GM18873 (cell line): ENCODE data around the gene GDF7.
"Not testable (repeated sequence)": the region's sequence is repeated elsewhere in the genome, so short reads cannot be mapped to it uniquely, and the experiment has no call there.

Experiments
- ATAC-seq: cut with Tn5 transposase; IDR thresholded peaks from one replicate; pipeline ENCODE4 v1.9.1; 2021; ENCODE audit warnings: mild to moderate bottlenecking, moderate library complexity, moderate number of reproducible peaks; ENCODE audit not compliant: unreplicated experiment, low FRiP score

Gene GDF7

DNA sequence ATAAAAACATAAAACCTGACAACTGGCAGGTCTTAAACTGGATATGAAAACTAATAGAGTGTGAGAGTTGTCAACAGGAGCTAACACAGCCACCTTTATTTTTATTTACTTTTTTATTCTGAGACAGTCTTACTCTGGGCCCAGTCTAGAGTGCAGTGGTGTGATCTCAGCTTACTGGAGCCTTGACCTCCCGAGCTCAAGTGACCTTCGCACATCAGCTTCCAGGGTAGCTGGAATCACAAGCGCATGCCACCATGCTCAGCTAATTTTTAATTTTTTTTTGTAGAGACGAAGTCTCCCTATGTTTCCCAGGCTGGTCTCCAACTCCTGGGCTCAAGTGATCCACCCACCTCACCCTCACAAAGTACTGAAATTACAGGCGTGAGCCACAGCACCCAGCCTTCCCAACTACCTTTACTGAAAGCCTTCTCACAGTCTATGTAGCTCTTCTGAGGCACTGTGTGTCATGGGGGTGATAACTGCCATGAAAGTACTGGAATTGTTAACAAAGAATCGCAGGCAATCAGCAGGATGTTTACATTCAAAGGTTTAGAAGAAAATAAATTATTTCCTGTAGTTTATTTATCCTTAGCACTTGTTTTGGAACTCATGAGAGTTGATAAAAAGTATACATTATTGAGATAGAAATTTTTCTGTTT, 24.3 kb downstream of the GDF7 start:
- ATAC-seq = no peak

GRCh38 chr2:20692081-20692480, 25.1 kb downstream of the GDF7 start:
- ATAC-seq = no peak

GRCh38 chr2:20693317-20693716, 26.4 kb downstream of the GDF7 start:
- no peak for ATAC-seq

GRCh38 chr2:20696366-20696765, 29.4 kb downstream of the GDF7 start:
- ATAC-seq = no peak

GRCh38 chr2:20697322-20697934, 30.5 kb downstream of the GDF7 start:
- ATAC-seq = no peak

DNA sequence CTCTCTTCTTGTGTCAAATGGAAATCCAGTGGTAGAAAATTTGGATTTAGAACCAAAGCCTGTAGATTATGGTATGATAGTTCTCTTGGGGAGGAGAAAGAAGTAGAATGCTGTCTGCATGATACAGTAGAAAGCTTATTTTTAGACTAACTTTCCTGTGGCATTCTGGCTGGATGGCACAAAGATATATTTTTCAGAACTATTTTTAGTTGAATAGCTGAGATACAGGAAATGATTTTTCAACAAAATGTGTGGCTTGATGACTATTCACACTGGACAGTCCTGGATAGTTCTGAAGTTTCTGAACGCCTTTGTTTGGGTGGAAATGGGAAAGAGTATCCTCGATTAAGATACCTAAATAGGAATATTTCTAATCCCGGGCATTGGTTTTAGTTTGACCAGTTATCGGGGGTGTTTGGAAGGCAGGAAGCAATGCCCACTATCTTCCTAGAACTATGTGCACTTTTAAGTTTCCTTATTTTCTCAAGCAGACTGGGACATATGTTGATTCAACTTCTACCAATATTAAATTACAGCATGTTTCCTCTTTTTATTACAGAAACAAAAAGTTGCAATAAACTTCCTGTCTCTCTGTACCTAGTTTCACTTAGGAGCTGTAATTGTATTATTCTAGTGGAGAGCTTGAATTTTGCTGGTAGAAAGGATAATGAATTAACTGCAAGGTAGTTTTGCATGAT, 32.1 kb downstream of the GDF7 start:
- ATAC-seq = no peak

GRCh38 chr2:20702563-20702962, 35.6 kb downstream of the GDF7 start:
- ATAC-seq = no peak

DNA sequence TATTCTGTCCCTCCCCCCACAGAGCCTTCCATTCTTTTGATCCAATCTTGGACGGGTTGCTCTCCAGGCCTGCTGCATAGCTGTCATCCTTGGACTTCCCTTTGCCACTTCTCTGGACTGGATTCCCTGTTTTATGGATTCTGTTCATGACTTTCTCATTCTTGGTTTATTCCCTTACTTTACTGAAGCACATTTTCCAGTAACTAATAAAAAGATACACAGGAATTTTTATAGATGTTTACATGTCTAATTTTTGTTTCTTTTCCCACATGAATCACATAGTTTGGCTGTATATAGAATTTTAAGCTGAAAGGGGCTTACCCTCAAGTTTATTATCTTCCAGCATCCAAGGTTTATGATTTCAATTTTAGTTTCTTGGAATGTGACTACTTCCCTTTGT, 37.9 kb downstream of the GDF7 start:
- no peak for ATAC-seq

DNA sequence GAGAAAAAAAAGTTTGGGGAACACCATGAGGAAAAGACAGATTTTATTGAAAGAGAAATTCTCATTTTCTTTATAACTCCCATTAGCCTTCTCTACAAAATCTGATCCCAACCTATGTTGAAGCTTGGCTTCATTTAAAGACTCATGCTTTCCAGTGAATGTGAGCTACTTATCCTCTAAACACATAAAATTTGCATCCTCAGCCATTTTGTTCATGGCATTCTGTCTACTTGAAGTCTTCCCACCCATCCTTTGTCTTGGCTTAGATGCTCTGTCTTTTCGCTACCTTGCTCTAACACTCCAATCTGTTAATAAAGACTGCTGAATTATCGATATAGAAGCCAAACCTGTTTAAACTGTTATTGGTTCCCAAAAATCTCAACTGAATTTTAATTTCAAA, 39.3 kb downstream of the GDF7 start:
- no peak for ATAC-seq

DNA sequence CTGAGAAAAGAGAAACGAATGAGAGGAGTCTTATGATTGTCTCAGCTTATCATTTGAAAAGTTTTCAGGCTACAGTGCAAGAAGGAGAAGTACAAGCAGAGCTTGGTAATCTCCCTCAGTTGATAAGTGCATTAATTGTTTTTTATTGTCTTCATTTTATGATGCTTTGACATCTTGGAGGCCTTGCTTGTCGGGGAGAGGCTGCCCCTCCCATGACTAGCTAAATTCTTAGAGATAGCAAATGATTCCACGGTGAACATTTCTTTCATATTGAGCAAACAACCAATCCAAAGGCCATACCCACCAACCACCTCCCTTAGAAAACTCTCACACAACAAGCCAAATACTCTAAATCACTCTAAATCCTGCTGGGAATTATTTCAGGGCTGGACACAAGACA, 39.8 kb downstream of the GDF7 start:
- no peak for ATAC-seq

- ATAC-seq = no peak
Measured at GRCh38 chr2:20707601-20708000, 40.7 kb downstream of the GDF7 start.

GRCh38 chr2:20711641-20712040, 44.7 kb downstream of the GDF7 start:
- ATAC-seq = not testable (repeated sequence)

DNA sequence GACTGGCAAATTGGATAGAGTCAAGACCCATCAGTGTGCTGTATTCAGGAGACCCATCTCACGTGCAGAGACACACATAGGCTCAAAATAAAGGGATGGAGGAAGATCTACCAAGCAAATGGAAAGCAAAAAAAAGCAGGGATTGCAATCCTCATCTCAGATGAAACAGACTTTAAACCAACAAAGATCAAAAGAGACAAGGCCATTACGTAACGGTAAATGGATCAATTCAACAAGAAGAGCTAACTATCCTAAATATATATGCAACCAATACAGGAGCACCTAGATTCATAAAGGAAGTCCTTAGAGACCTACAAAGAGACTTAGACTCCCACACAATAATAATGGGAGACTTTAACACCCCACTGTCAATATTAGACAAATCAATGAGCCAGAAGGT, 46.6 kb downstream of the GDF7 start:
- not testable (repeated sequence) for ATAC-seq

- ATAC-seq = not testable (repeated sequence)
Measured at GRCh38 chr2:20714412-20714811, 47.5 kb downstream of the GDF7 start.

GRCh38 chr2:20716164-20716563, 49.2 kb downstream of the GDF7 start:
- ATAC-seq = not testable (repeated sequence)

GRCh38 chr2:20717641-20718040, 50.7 kb downstream of the GDF7 start:
- no peak for ATAC-seq

DNA sequence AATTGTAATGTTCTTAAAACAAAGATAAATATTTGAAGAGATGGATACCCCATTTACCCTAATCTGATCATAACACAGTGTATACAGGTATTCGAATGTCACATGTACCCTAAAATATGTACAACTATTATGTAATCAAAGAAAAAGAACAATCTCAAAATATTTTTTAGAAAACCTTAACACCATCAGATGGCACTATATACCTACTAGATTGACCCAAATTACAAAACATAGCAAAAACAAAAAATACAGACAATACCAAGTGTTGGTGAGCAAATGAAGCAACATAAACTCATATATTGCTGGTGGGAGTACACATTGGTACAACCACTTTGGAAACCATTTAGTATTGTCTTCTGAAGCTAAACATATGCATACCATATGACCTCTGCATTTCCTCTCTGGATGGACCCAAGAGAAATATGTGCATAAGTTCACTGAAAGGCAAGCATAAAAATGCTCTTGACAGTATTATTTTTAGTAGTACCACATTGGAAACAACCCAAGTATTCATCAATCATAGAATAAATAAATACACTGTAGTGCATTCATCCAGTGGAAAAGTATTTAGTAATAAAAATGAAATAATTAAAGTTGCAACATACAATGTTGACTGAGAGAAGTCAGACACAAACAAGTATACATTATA, 55.8 kb downstream of the GDF7 start:
- ATAC-seq = no peak

DNA sequence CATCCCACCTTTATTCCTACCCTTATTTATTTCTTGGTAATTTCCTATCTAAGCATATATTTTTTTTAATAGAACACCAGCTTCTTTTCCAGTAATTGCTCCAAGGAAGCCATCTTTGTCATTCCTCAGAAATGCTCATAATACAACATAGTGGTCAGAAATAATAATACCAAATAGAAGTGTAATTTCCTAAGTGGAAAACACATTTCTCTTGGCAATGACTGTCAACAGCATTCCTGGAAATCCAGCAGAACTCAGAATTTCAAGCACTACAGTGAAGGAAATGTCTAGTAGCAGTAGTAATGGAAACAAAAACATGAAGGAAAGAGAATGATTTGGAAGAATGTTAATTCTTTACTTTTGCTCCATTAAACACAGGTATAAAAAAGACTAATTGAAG, 56.6 kb downstream of the GDF7 start:
- no peak for ATAC-seq

DNA sequence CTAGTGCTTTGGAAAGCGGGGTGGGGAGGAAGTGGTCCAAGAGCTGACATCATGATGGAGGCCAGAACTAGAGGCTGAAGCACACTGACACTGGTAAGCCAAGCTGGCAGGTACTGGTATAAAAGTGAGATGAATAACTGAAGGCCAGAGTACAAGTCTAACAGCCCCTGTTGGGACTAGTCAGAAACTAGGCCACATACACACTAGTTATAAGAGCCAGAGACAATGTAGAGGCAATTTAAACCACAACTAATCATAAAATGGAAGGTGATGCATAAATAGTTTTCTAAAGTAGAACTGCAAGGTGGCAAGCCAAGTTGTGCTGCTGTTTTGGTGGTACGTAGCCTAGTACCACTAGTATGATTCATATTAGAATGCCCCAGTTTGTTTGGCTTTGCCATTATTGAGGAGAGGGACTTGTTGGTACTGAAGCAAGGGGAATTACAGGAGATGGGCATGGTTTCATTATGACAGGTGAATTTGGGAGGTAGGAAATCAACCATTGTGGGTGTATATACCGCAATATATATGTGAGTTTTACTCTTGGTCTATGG, 57.6 kb downstream of the GDF7 start:
- ATAC-seq = no peak

DNA sequence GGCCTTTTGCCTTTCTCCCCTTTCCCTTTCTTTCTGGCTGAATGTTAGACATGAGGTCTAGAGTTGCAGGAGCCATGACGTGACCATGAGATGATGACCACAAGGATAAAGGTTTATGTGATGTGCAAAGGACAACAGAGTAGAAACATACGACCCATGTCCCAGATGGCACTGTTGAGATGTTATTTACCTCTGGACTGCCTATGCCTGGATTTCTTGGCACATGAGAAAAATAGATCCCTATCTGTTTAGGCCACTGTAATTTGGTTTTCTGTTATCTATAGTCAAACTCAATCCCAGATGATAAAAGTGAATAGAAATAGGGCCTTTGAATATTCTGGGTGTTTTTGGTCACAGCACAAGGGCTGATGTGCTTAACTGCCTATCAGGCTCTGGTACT, 58.8 kb downstream of the GDF7 start:
- ATAC-seq = no peak

- ATAC-seq = no peak
Measured at GRCh38 chr2:20726913-20727312, 60.0 kb downstream of the GDF7 start.
